ENCODE data around the gene SH3PXD2B. TPM values are rescaled to one million over a fixed set of nuclear protein-coding genes. Genes with fewer than 3 reads are reported as not detected.
"Not testable (repeated sequence)": the region's sequence is repeated elsewhere in the genome, so short reads cannot be mapped to it uniquely, and the experiment has no call there.

Gene SH3PXD2B
- total RNA-seq, 1 donor = 28.1 TPM

- H3K4me3 ChIP-seq (ENCODE audit: low read depth, low read length) = no peak overlapping the region
- no peak for DNase-seq (ENCODE audit: low read depth)
- TF ChIP-seq CTCF (IDR thresholded peaks at IDR 0.05; ENCODE audit: insufficient read depth, low read depth, low read length) = no peak
Observed at GRCh38 chr5:172350212-172351181, 103.8 kb downstream of the SH3PXD2B start.

- H3K4me3 ChIP-seq (ENCODE audit: low read depth, low read length) = not testable (repeated sequence)
Observed at GRCh38 chr5:172348733-172349132, 105.6 kb downstream of the SH3PXD2B start.

GRCh38 chr5:172348084-172348483, 106.2 kb downstream of the SH3PXD2B start:
- TF ChIP-seq CTCF (IDR thresholded peaks at IDR 0.05; ENCODE audit: insufficient read depth, low read depth, low read length) = no peak
- DNase-seq (ENCODE audit: low read depth) = no peak
- no peak overlapping the region for H3K4me3 ChIP-seq (ENCODE audit: low read depth, low read length)

More at GRCh38 chr5:172348733-172349132, 105.6 kb downstream of the SH3PXD2B start:
- DNase-seq (ENCODE audit: low read depth) = not testable (repeated sequence)

- DNase-seq (ENCODE audit: low read depth) = peak; percentile 36
- no peak overlapping the region for H3K4me3 ChIP-seq (ENCODE audit: low read depth, low read length)
- no peak for TF ChIP-seq CTCF (IDR thresholded peaks at IDR 0.05; ENCODE audit: insufficient read depth, low read depth, low read length)
Observed at GRCh38 chr5:172347496-172348052, 106.8 kb downstream of the SH3PXD2B start.

GRCh38 chr5:172345881-172346280, 108.4 kb downstream of the SH3PXD2B start:
- peak; percentile 85 for DNase-seq (ENCODE audit: low read depth)
- no peak overlapping the region for H3K4me3 ChIP-seq (ENCODE audit: low read depth, low read length)
- TF ChIP-seq CTCF (IDR thresholded peaks at IDR 0.05; ENCODE audit: insufficient read depth, low read depth, low read length) = no peak

GRCh38 chr5:172344855-172345409, 109.4 kb downstream of the SH3PXD2B start:
- no peak for TF ChIP-seq CTCF (IDR thresholded peaks at IDR 0.05; ENCODE audit: insufficient read depth, low read depth, low read length)
- DNase-seq (ENCODE audit: low read depth) = no peak
- no peak overlapping the region for H3K4me3 ChIP-seq (ENCODE audit: low read depth, low read length)

GRCh38 chr5:172343741-172344140, 110.6 kb downstream of the SH3PXD2B start:
- no peak for TF ChIP-seq CTCF (IDR thresholded peaks at IDR 0.05; ENCODE audit: insufficient read depth, low read depth, low read length)
- DNase-seq (ENCODE audit: low read depth) = no peak
- no peak overlapping the region for H3K4me3 ChIP-seq (ENCODE audit: low read depth, low read length)
